GM19324 (cell line): ENCODE data around the gene WDR86.

ENCODE experiments used
- ATAC-seq: cut with Tn5 transposase; IDR thresholded peaks from one replicate; pipeline ENCODE4 v1.9.1; 2021; ENCODE audit warnings: mild to moderate bottlenecking, moderate library complexity; ENCODE audit not compliant: unreplicated experiment, low FRiP score

Gene WDR86

DNA sequence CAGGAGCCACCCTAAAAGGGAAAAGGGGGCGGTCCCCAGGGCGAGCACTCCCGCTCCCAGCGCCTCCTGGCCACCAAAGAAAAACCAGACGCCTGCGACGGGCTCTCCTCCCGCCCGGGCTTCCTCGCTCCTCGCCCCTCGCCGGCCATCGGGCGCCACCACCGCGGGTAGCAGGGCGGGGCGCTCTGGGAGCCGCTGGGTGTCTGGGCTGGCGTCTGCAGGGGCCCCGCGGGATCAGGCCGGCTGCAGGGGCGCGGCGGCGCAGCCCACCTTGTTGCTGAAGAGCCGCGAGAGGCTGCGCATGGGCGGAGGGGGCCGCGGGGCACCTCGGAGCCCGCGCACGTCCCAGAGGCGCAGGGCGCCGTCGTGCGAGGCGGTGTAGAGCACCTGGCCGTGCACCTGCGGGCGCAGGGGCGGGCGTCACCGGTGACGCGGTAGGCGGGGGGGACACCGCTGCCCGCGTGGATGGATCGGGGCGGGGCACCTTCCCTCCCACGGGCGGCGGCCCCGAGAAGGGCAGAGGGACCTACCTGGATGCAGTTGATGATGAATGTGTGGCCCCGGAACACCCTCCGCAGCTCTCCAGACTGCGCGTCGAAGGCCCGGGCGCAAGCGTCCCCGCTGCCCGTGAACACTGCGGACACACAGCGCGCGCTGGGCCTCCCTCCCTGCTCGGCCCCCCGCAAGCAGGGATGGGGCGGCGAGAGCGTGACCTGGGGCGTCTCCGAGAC is 28.3 kb downstream of the WDR86 start:
- ATAC-seq = no peak

DNA sequence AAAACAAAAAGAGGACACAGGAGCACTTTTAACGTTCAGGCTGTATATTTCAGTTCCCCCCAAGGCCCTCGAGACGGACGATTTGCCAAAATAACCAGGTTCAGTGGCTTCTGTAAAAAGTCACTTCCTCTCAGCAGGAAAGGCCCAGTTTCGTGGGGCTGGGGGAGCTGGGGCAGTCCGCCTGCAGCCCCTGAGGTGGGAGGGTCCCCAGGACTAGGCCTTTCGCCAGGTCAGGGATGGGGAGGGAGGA is 28.8 kb downstream of the WDR86 start:
- ATAC-seq = no peak

DNA sequence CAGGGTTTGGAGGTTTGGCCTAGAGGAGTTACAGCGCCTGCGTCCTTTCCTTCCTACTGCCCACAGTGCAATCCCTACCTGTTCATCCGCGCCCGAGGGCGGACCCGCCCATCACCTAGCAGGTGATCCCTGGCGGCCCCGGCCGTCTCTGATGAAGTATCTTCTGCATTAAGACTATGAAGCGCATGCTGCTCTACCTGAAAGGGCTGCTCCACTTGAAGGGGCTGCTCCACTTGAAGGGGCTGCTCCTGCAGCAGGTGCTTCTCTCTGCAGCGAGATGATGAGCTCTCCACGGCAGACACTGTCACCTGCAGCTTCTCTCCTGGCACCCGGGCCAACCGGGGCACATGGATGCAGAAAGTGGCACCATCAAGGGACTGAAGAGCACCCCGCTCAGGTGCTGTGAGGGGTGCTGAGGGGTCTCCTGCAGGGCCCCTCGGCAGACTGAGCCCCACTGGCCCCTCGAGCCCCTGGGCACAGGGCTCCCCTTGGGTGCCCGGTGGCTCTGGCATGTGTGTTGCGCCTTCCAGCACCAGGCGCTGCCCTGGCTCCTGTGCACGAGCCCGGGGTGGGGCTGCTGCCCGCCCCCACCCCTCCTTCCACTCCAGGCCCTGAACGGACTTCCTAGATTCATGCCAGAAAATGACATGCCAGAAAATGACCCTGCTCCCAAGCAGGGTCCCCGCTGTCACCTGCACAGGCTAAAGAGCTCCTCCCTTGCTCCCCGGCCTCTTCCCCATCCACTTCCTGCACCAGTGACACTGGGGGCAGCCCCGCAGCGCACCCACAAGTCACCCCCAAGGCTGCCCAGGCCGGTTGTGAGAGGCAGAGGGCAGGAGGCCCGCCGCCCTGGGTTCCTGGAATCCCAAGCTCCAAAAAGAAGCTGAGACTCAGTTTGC is 29.4 kb downstream of the WDR86 start:
- no peak for ATAC-seq

DNA sequence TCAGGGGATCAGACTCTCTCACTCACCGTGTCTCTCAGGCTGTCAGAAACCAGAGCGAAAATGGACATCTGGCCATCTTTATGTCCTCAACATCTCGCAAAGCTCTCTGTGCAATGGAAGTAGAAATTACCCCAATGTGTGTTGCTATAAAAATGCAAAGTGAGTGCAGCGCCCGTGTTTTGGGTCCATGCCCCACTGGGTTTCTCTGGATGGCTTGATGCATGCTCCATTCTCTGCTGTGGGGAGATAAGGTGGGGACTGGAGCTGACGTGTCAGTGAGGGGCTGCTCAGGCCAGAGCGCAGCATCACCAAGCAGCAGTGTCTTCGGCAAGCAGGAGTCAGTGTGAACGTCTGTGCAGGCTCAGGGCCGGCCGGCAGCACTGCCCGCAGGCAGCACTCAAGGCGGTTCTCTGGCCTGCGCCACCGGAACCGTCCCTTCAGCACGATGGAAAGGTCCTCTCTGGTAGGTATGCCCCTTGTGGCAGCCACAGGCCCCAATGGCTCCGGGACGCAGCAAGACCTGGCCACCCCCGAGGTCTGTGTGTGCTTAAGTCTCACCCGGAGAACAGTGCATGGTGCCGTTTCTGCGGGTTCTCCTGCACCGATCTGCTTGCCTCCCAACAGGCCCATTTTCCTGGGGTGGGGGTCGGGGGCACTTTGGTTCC is 30.2 kb downstream of the WDR86 start:
- no peak for ATAC-seq

DNA sequence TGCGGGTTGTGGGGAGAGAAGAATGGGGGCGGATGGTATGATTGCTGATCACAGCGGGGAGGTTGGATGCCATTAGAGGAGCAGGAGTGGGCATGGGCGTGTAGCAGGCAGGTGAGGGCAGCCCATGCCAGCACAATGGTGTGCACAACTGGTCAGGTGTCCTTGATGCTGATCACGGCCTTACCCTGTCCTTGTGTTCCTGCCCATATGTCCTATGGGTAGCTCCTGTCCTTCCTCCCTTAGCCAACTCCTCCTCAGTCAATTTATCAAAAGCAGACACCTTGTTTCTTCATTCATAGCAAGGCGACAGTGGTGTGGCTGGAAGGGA is 30.7 kb downstream of the WDR86 start:
- ATAC-seq = no peak

DNA sequence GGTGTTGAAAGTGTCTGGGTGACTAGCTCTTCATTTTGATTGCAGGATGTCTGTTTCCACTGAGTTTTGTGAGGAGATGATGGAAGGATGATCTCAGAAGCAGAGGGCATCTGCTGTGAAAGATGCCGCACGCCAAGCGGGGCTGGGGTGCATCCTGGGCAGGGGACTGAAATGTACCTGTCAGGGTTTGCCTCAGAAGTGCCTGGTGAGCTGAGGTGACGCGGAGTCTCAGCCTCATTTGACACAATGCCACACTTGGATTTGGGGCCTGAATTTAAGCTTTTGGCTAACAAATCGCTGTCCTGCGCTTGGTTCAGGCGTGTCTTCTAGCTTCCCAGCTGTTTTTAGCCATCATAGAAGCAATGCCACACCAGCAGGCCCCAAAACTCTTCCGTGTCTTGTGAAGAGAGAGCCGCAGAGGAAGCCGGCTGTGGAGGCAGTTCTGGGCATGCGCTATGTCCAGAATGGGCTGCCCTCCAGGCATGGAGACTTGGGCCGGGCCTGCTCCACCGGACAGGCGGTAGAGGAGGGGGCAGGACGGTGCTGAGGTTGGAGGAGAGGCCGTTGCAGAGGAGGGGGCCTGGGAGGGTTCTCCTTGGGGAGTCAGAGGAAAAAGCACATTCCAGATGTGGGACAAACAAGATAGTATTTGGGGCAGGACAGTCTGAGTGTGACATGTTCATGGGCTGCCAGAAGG is 31.2 kb downstream of the WDR86 start:
- ATAC-seq = no peak

DNA sequence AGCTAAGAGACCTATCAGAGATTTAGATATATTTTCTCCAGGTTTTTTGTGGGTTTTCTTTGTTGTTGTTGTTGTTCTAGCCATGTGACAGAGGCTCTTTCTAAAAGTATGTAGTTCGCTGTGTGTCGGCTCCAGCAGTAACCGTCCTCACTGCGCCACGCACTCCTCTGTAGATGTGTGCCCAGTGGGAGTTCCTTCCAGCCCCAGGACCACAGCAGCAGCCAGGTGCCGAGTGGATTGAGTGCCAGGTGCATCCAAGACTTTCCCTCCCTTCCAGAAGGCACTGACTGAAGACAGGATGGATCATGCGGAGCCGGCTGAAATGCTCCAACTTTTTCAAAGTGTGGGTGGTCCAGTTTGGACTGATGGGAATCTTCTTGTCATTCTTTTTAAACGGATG is 31.8 kb downstream of the WDR86 start:
- no peak for ATAC-seq

DNA sequence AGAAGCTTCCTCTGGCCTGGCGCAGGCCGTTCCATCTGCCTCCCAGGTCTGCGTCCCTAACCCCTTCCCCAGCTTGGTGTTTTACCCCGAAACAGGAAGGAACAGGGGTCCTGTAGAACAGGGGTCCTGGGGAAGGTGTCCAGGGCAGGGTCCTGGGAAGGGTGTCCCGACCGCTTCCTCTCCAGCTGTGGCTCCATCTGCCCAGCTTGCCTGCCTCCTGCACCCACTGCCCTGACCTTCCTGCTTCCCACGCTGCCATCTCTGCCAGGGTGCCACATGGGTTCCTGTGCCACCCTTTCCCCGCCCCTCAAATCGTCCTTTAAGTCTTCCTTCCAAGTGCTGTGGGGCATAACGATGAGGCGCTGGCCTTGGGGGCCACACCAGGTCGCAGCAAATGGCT is 32.4 kb downstream of the WDR86 start:
- ATAC-seq = no peak

DNA sequence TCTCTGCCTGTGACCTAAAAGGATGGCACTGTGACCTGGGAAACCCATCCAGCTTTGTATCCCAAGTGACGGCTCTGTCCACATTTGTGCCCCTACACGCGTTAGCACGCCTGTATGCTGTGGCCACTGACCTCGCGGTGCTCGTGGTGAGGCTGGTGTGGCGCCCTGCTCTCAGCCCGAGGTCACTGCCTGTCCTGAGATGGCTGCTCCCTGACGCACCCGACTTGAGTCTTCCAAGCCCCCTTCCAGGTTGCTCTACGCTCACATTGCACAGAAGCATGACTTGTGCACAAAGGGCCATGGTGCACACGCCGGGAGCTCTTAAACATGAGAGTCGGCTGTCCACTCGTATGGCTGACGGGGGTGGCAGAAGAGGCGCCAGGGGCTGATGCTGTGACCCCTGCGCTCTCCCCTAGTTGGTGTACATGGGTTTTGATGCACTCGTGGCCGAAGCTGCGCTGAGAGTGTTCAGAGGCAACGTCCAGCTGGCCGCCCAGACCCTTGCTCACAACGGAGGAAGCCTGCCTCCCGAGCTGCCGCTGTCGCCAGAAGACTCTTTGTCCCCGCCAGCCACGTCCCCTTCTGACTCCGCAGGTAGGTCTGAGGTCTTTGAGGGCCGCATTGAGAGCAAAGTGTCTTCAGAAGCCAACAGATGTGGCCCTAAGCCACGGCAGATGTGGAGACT is 33.5 kb downstream of the WDR86 start:
- no peak for ATAC-seq

DNA sequence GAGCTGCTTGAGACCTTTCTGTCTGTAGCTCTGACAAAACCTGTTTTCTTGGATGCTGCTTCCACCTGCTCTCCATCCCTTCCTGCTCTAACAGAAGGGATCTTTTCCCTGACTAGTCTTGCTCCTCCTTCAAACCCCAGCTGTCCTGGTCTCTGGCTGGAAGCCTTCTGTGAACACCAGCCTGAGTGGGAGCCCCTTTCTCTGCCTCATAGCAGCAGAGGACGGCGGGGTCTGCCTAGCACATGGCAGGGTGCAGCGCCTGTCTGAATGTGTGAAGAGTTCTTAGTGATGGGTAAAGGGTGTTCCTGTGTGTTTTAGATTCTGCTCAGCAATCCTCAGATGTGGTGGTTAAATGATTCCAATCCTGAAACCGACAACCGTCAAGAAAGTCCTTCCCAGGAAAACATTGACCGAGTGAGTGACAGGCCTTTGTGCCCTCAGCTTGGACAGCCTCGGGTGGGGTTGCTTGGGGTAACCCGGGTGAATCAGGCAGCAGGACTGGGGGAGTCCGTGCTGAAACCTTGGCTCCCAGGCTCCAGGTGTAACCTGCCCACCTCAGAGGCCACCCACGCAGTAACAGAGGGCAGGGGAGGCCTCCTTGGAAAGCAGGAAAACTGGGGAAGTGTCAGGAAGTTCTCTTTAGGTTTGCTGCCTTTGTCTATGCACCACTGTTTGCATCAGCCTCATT is 34.2 kb downstream of the WDR86 start:
- ATAC-seq = no peak

DNA sequence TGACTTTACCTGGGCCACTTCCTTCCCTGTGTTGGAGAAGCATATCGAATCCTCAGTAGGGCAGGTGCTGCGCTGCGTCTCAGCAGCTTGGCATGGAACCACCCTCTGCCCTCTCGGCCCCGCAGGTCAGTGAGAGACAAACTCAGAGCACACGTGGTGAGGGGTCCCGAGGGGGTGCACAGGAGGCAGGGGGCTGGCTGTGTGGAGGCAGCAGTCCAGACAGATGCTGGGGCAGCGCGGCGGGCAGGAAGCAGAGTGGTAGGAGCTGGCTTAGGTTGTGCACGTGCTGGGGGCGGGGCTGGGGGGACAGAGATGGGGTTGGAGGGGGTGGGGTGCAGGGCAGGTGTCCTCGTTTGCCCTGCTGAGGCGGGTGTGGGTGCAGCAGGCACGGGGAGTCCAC is 35.1 kb downstream of the WDR86 start:
- no peak for ATAC-seq

DNA sequence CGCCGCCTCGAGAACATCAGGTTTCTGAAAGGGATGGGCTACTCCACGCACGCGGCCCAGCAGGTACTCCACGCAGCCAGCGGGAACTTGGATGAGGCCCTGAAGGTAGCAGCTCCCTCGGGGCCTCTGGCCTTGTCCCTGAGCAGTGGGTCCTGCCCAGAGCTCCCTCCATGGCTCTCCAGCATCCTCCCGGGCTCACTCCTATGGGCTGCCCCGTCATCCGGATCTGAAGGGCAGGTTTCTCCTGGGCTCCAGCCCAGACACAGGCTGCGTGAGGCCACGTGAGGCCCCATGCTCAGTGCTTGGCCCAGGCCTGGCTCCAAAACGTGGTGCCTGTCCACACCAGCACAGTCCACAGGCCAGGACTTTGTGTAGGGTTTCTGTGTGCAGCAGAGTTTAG is 35.7 kb downstream of the WDR86 start:
- no peak for ATAC-seq

DNA sequence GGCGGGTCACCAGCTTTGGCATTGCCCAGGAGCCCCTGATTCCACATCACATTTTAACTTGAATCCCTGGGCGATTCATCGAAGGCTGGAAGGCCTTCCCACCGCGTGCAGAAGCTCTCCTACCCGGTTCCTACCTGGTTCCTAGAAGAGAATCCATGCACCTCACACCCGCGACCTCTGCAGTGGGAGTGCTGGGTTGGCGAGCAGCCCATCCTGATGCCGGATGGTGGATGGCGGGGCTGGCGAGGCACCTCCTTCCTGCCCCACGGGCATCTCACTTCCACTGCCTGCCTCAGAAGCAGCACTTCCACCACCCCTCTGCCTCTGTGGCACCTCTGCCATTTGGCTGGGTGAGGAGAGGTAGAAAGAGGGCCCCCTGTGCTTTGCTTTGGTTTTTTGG is 36.2 kb downstream of the WDR86 start:
- no peak for ATAC-seq

DNA sequence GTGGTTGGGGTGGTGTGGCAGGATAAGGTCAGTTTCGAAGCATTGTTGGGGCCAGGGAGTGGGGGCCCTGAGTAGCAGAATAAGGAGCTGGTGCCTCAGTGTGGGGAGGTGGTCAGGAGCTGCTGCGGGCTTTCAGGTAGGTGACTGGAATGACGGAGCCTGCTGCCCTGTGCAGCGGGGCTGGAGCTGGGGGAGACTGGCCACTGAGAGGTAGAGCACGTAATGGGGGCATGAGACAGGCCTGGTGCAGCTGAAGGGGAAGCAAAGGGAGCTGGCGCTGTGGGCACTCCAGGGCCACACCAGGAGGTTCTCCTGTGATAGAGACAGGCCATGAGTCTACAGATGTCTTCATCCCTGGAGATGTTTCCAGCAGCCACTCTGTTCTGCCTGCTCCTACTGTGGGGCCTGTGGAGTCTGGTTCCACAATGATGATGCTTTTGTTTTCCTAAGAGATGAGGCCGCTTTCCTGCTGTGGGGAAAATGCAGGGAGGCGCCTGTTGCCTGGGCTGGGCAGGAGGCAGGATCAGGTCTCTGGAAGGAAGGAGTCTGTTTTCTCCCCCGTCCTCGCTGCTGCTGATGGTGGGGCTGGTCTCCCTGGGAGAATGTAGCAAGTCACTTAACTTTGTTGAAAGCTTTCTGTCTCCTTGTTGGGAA is 37.1 kb downstream of the WDR86 start:
- ATAC-seq = no peak

DNA sequence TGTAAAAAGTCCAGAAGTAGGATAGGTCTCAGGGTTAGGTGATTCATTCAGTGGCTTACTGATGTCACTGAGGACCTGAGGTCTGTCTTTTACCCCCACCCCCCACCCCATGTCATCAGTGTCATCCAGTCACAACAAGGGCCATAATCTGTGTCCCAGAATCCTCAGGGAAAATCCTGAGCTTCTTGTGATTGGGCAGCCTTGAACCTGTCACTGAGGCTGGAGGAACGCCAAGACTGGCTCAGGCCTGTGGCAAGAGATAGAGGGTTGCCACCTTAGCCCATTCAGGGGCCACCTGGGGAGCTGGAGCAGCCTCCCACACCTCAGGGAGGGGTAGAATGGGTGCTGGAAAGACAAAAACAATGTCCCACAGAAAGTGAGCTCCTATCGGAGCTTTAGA is 38.6 kb downstream of the WDR86 start:
- ATAC-seq = no peak

DNA sequence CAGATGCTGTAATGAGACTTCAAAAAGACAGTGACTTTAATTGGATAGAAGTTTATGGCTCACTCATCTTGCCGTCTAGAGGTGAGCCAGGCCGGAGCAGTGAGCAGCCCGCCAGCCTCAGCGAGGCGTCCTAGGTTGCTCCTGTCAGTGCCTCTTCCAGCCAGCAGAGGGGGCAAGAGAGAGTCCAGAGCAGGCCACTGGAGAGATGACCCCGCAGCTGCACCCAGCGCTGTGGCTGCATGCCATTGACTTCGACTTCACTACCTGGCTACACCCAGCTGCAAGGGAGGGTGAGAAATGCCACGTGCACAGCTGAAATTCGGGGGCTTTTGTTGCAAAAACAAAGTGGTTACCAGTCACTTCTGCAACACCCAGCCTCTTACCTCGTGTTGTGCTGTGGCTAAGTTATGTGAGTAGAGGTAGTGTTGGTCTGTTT is 41.7 kb downstream of the WDR86 start:
- peak; percentile 90 for ATAC-seq

DNA sequence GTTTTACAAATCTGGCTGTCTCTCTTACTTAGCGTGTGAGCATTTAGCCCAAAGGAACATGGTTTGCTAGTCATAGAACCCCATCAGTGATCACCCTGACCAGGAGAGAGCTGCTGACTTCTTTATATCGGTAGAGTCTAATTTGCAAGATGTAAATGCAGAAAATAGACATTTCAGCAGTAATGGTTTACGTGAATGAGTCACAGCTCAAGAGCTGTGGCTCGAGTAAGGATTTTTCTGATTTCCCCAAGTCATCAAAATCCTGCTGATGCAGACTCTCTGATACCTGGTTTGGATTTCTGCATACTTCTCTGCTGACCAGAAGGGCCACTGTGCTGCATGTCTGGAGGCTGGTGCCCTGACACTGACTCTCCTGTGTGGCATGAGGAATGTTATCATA is 42.6 kb downstream of the WDR86 start:
- no peak for ATAC-seq

DNA sequence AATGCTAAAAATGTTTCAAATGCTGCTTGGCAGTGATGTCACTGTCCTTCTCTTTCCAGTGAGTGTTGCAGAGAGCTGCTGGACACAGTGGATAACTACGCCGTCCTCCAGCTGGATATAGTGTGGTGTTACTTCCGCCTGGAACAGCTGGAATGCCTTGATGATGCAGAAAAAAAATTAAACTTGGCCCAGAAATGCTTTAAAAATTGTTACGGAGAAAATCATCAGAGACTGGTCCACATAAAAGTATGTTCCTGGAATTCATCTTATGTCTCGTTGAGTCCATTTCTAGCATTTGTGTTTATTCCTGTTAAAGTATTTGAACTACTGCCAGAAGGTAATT is 43.0 kb downstream of the WDR86 start:
- no peak for ATAC-seq

DNA sequence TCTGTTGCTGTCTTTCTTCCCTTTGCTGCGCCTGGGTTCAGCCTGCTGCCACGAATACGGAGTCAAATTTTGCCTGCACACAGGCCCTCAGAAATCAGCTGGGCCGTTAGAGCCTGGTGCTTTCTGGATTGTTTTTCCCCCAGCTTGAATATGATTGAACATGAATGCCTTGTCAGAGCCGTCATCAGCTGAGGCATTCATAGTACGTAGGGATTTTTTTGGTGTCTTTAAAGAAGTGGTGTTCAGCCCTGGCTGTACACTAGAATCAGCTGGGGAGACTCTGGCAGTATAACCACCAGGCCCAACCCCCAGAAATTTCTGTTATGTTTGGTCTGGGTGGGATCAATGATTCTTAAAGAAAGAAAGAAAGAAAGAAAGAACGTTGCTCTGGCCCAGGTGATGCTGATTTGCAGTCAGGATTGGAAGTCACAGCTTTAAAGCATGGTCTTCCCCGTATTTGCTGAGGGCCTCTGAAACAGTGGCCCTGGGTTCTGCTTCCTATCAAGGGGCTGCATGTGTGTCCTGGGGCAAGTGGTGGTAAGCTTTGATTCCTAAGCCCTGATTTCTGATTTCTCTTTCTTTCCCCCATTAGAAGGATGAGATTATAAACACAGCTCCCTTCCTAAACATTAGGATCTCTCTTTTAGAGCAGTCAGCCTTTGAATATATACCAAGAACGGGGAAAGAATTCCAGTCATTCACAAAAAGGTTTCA is 43.5 kb downstream of the WDR86 start:
- no peak for ATAC-seq
